Lower lobe of right lung (tissue), 2 donors: ENCODE results near the gene OR4P4. TPM values are rescaled to one million over a fixed set of nuclear protein-coding genes. Genes with fewer than 3 reads are reported as not detected.

Source experiments
- ATAC-seq, 2 donors: fragments of 200-7000 bp; cut with Tn5 transposase; one replicate each; pipeline ENCODE4 v1.9.1; 2020 to 2022; ENCODE audit warnings: mild to moderate bottlenecking in 2 of 2, moderate library complexity in 2 of 2
- DNase-seq: peaks from one replicate; pipeline ENCODE4 v3.0.0-alpha.2; 2020
- H3K27ac ChIP-seq: fragments of 200-600 bp; one replicate; pipeline ENCODE4 v1.8.0; 2022
- H3K27me3 ChIP-seq: fragments of 200-600 bp; one replicate; pipeline ENCODE4 v1.8.0; 2022; ENCODE audit warnings: low read depth
- H3K36me3 ChIP-seq: fragments of 200-600 bp; one replicate; pipeline ENCODE4 v1.8.0; 2022; ENCODE audit warnings: mild to moderate bottlenecking
- H3K4me1 ChIP-seq: fragments of 200-600 bp; one replicate; pipeline ENCODE4 v1.8.0; 2022
- H3K4me3 ChIP-seq: fragments of 200-600 bp; one replicate; pipeline ENCODE4 v1.8.0; 2022; ENCODE audit warnings: mild to moderate bottlenecking
- H3K9me3 ChIP-seq: fragments of 200-600 bp; one replicate; pipeline ENCODE4 v1.8.0; 2022
- intact Hi-C: fragments of 100-400 bp; cut with DNase I; formaldehyde crosslinking; loops from one replicate; pipeline ENCODE4 v1.11.0; 2022
- long read RNA-seq: library from polyadenylated mRNA; unstranded; transcript quantifications from one replicate; pipeline ENCODE4 v2.0.0, GENCODE V29; 2021
- total RNA-seq: library from RNA; stranded (reverse); fragmentation: NEBNext Ultra II Directional; extraction: Animal tissue kit (Norgen Biotek cat#: 25700); gene quantifications from one replicate; pipeline ENCODE4 v1.2.1, GENCODE V29; 2021
- TF ChIP-seq, protein P1 (sequence below): fragments of 200-600 bp; IDR thresholded peaks from one replicate; pipeline ENCODE4 v1.8.0; 2022; ENCODE audit warnings: antibody characterized with exemption, mild to moderate bottlenecking
- donor health status: DM: no; HTN: yes; CAD: no; lungs with severe emphysema.

The OR4P4 gene
- not detected for total RNA-seq
- long read RNA-seq = 0 reads

GRCh38 chr11:55634813-55635212 is at the start of gene OR4P4:
Gene OR4P4 (plus strand): TSS chr11:55635113.
- intact Hi-C loops = no loop called here
- Histone ChIP-seq H3K4me1 (no peaks in the 10 kb centered on the region), H3K9me3 (no peaks in the 10 kb centered on the region), H3K27ac (no peak within 1 kb of the TSS), H3K4me3 (no peak within 1 kb of the TSS), H3K36me3 (no peaks in the 10 kb centered on the region), H3K27me3 (no peaks in the 10 kb centered on the region)
- TF ChIP-seq, protein P1, sequence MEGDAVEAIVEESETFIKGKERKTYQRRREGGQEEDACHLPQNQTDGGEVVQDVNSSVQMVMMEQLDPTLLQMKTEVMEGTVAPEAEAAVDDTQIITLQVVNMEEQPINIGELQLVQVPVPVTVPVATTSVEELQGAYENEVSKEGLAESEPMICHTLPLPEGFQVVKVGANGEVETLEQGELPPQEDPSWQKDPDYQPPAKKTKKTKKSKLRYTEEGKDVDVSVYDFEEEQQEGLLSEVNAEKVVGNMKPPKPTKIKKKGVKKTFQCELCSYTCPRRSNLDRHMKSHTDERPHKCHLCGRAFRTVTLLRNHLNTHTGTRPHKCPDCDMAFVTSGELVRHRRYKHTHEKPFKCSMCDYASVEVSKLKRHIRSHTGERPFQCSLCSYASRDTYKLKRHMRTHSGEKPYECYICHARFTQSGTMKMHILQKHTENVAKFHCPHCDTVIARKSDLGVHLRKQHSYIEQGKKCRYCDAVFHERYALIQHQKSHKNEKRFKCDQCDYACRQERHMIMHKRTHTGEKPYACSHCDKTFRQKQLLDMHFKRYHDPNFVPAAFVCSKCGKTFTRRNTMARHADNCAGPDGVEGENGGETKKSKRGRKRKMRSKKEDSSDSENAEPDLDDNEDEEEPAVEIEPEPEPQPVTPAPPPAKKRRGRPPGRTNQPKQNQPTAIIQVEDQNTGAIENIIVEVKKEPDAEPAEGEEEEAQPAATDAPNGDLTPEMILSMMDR = no peak
- ATAC-seq (no peak), DNase-seq (no peak)

DNA sequence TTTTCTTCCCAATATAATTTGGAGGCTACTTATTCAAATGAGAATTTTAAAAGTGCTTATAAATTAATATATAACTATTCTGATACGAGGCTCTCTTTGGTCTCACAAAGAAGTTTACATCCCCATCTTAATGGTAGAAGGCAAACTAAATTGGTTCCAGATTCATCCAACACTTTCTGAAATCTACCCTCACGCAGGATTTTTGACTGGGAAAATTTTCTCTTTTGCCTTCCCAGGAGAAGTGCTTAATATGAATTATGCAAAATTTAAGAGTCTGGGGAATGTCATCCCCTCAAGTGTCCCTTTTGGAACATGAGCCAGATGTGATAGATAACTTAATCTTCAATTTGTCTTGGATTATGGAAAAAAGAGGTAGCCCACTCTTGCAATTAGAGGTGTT is 27.4 kb upstream of the OR4P4 start, which contains the start of gene OR4C11:
Gene OR4C11 (minus strand): TSS at position 101 of the 400 bp plus-strand sequence. CDS start 3,272 bp downstream, outside the sequence.
- Histone ChIP-seq H3K4me3 (no peak within 1 kb of the TSS), H3K36me3 (no peaks in the 10 kb centered on the region), H3K4me1 (no peaks in the 10 kb centered on the region), H3K9me3 (no peaks in the 10 kb centered on the region), H3K27me3 (no peaks in the 10 kb centered on the region), H3K27ac (no peak within 1 kb of the TSS)
- ATAC-seq = no peak
- intact Hi-C loops = no loop called here
- TF ChIP-seq, protein P1 = no peak
- no peak for DNase-seq

DNA sequence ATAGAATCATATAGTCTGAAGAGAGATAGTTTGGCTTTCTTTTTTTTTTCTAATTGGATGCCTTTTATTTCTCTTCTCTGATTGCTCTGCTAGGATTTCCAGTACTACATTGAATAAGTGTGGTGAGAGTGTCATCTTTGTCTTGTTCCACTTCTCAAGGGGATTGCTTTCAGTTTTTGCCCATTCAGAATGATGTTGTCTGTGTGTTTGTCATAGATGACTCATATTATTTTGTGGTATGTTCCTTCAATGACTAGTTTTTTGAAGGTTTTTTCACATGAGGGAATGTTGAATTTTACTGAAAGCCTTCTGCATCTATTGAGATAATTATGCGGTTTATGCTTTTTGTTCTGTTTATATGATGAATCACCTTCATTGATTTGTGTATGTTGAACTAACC is 10.4 kb upstream of the OR4P4 start:
- no peak overlapping the region for H3K27ac ChIP-seq
- H3K4me1 ChIP-seq = no peaks in the 10 kb centered on the region
- H3K9me3 ChIP-seq = peaks cover 15% of the 10 kb centered on the region
- H3K27me3 ChIP-seq = no peaks in the 10 kb centered on the region
- intact Hi-C loops = no loop called here
- H3K4me3 ChIP-seq = no peak overlapping the region
- H3K36me3 ChIP-seq = no peaks in the 10 kb centered on the region
- TF ChIP-seq, protein P1 = no peak
- no peak for ATAC-seq
- no peak for DNase-seq

GRCh38 chr11:55648027-55648426 is 13.1 kb downstream of the OR4P4 start, which contains the start of gene OR4S2:
Gene OR4S2 (plus strand): TSS chr11:55648327. CDS start chr11:55650904, 2,577 bp downstream.
- Histone ChIP-seq H3K27ac (no peak within 1 kb of the TSS), H3K36me3 (no peaks in the 10 kb centered on the region), H3K27me3 (no peaks in the 10 kb centered on the region), H3K4me1 (no peaks in the 10 kb centered on the region), H3K9me3 (no peaks in the 10 kb centered on the region), H3K4me3 (no peak within 1 kb of the TSS)
- ATAC-seq (no peak), DNase-seq (no peak)
- intact Hi-C loops = no loop called here
- TF ChIP-seq, protein P1 = no peak

- TF ChIP-seq, protein P1 = no peak
- Histone ChIP-seq H3K27me3 (no peaks in the 10 kb centered on the region), H3K36me3 (no peaks in the 10 kb centered on the region), H3K4me1 (no peaks in the 10 kb centered on the region), H3K9me3 (no peaks in the 10 kb centered on the region), H3K27ac (no peak overlapping the region), H3K4me3 (no peak overlapping the region)
- DNase-seq (no peak), ATAC-seq (no peak)
- intact Hi-C loops = no loop called here
Measured at GRCh38 chr11:55652560-55652959, 17.6 kb downstream of the OR4P4 start.
